ENCODE results near the gene MTSS2. TPM values are rescaled to one million over a fixed set of nuclear protein-coding genes. Genes with fewer than 3 reads are reported as not detected.

Gene MTSS2
- total RNA-seq, 1 donor from 2014 or later = 30.2 TPM

GRCh38 chr16:70670175-70670574 lies 15.7 kb downstream of the MTSS2 start:
- no peak for DNase-seq

- no peak for DNase-seq
Observed at GRCh38 chr16:70665806-70666735, 19.8 kb downstream of the MTSS2 start.

- no peak for DNase-seq
Observed at GRCh38 chr16:70665113-70665694, 20.6 kb downstream of the MTSS2 start.

GRCh38 chr16:70664325-70665112 lies 21.3 kb downstream of the MTSS2 start:
- DNase-seq = no peak

- DNase-seq = no peak
Observed at GRCh38 chr16:70663524-70664324, 22.1 kb downstream of the MTSS2 start.

GRCh38 chr16:70662991-70663523 lies 22.8 kb downstream of the MTSS2 start:
- DNase-seq = no peak

GRCh38 chr16:70661918-70662641 lies 23.8 kb downstream of the MTSS2 start:
- DNase-seq = no peak

- DNase-seq = no peak
Observed at GRCh38 chr16:70661534-70661917, 24.3 kb downstream of the MTSS2 start.

GRCh38 chr16:70660672-70661350 lies 25.0 kb downstream of the MTSS2 start:
- no peak for DNase-seq

GRCh38 chr16:70659953-70660671 lies 25.7 kb downstream of the MTSS2 start:
- DNase-seq = no peak

GRCh38 chr16:70659546-70659945 lies 26.3 kb downstream of the MTSS2 start:
- DNase-seq = no peak

- DNase-seq = no peak
Observed at GRCh38 chr16:70658921-70659320, 26.9 kb downstream of the MTSS2 start.

- no peak for DNase-seq
Observed at GRCh38 chr16:70657956-70658355, 27.9 kb downstream of the MTSS2 start.

GRCh38 chr16:70656712-70657263 lies 29.1 kb downstream of the MTSS2 start:
- no peak for DNase-seq

GRCh38 chr16:70656065-70656711 lies 29.7 kb downstream of the MTSS2 start:
- DNase-seq = no peak

GRCh38 chr16:70653809-70654771 lies 31.8 kb downstream of the MTSS2 start:
- DNase-seq = peak; percentile 83

- DNase-seq = no peak
Observed at GRCh38 chr16:70653406-70653805, 32.4 kb downstream of the MTSS2 start.

GRCh38 chr16:70652322-70652721 lies 33.5 kb downstream of the MTSS2 start:
- no peak for DNase-seq
